ENCODE data around the gene TSFM.
A peak's percentile ranks its signal among the peaks of the same experiment; 100 is the strongest.
"Not testable (repeated sequence)": the region's sequence is repeated elsewhere in the genome, so short reads cannot be mapped to it uniquely, and the experiment has no call there.

The TSFM gene

GRCh38 chr12:57820119-57820518, 37.5 kb downstream of the TSFM start:
- peak overlapping the region; percentile 22 for H3K27ac Mint-ChIP-seq
- H3K36me3 Mint-ChIP-seq; H3K9me3 Mint-ChIP-seq (ENCODE audit: low read depth); H3K4me1 Mint-ChIP-seq (ENCODE audit: low read depth); H3K27me3 Mint-ChIP-seq; H3K4me3 Mint-ChIP-seq: not testable (repeated sequence)

- H3K36me3 Mint-ChIP-seq; H3K4me3 Mint-ChIP-seq; H3K27me3 Mint-ChIP-seq; H3K4me1 Mint-ChIP-seq (ENCODE audit: low read depth); H3K9me3 Mint-ChIP-seq (ENCODE audit: low read depth): not testable (repeated sequence)
- H3K27ac Mint-ChIP-seq: peak overlapping the region; percentile 22
Observed at GRCh38 chr12:57821015-57821414, 38.4 kb downstream of the TSFM start.

- no peak overlapping the region for H3K4me3 Mint-ChIP-seq
Observed at GRCh38 chr12:57821474-57822214, 39.1 kb downstream of the TSFM start.

GRCh38 chr12:57822392-57823130, 40.0 kb downstream of the TSFM start:
- Mint-ChIP-seq H3K4me1 (ENCODE audit: low read depth) (no peaks in the 10 kb centered on the region), H3K36me3 (no peaks in the 10 kb centered on the region), H3K9me3 (ENCODE audit: low read depth) (no peaks in the 10 kb centered on the region), H3K27ac (peak overlapping the region; percentile 34), H3K4me3 (no peak overlapping the region), H3K27me3 (no peaks in the 10 kb centered on the region)

More at GRCh38 chr12:57821474-57822214, 39.1 kb downstream of the TSFM start:
- Mint-ChIP-seq H3K27me3 (no peaks in the 10 kb centered on the region), H3K4me1 (ENCODE audit: low read depth) (peaks cover 1% of the 10 kb centered on the region), H3K27ac (peak overlapping the region; percentile 35), H3K9me3 (ENCODE audit: low read depth) (no peaks in the 10 kb centered on the region), H3K36me3 (no peaks in the 10 kb centered on the region)

GRCh38 chr12:57823131-57823907, 40.7 kb downstream of the TSFM start:
- Mint-ChIP-seq H3K9me3 (ENCODE audit: low read depth) (no peaks in the 10 kb centered on the region), H3K27ac (peak overlapping the region; percentile 66), H3K4me3 (no peak overlapping the region)

GRCh38 chr12:57823908-57824640, 41.5 kb downstream of the TSFM start:
- Mint-ChIP-seq H3K27me3 (no peaks in the 10 kb centered on the region), H3K27ac (peak overlapping the region; percentile 66), H3K4me1 (ENCODE audit: low read depth) (peaks cover 4% of the 10 kb centered on the region), H3K4me3 (no peak overlapping the region), H3K9me3 (ENCODE audit: low read depth) (no peaks in the 10 kb centered on the region), H3K36me3 (no peaks in the 10 kb centered on the region)

More at GRCh38 chr12:57823131-57823907, 40.7 kb downstream of the TSFM start:
- Mint-ChIP-seq H3K36me3 (no peaks in the 10 kb centered on the region), H3K4me1 (ENCODE audit: low read depth) (no peaks in the 10 kb centered on the region), H3K27me3 (no peaks in the 10 kb centered on the region)

- H3K27me3 Mint-ChIP-seq: no peaks in the 10 kb centered on the region
- no peaks in the 10 kb centered on the region for H3K9me3 Mint-ChIP-seq (ENCODE audit: low read depth)
- peaks cover 15% of the 10 kb centered on the region for H3K4me1 Mint-ChIP-seq (ENCODE audit: low read depth)
- H3K36me3 Mint-ChIP-seq: no peaks in the 10 kb centered on the region
- H3K4me3 Mint-ChIP-seq: no peak overlapping the region
- peak overlapping the region; percentile 56 for H3K27ac Mint-ChIP-seq
Observed at GRCh38 chr12:57825451-57825850, 42.9 kb downstream of the TSFM start.

GRCh38 chr12:57826400-57826799, 43.8 kb downstream of the TSFM start:
- no peak overlapping the region for H3K4me3 Mint-ChIP-seq
- no peaks in the 10 kb centered on the region for H3K36me3 Mint-ChIP-seq
- H3K4me1 Mint-ChIP-seq (ENCODE audit: low read depth): peaks cover 19% of the 10 kb centered on the region
- no peaks in the 10 kb centered on the region for H3K27me3 Mint-ChIP-seq
- H3K9me3 Mint-ChIP-seq (ENCODE audit: low read depth): no peaks in the 10 kb centered on the region
- H3K27ac Mint-ChIP-seq: peak overlapping the region; percentile 76

- no peaks in the 10 kb centered on the region for H3K36me3 Mint-ChIP-seq
- H3K27ac Mint-ChIP-seq: peak overlapping the region; percentile 76
- H3K27me3 Mint-ChIP-seq: no peaks in the 10 kb centered on the region
- no peaks in the 10 kb centered on the region for H3K9me3 Mint-ChIP-seq (ENCODE audit: low read depth)
- peaks cover 25% of the 10 kb centered on the region for H3K4me1 Mint-ChIP-seq (ENCODE audit: low read depth)
- no peak overlapping the region for H3K4me3 Mint-ChIP-seq
Observed at GRCh38 chr12:57826966-57827365, 44.4 kb downstream of the TSFM start.

- peak overlapping the region; percentile 77 for H3K27ac Mint-ChIP-seq
- no peak overlapping the region for H3K4me3 Mint-ChIP-seq
- no peaks in the 10 kb centered on the region for H3K36me3 Mint-ChIP-seq
- H3K4me1 Mint-ChIP-seq (ENCODE audit: low read depth): peaks cover 45% of the 10 kb centered on the region
- H3K9me3 Mint-ChIP-seq (ENCODE audit: low read depth): no peaks in the 10 kb centered on the region
- no peaks in the 10 kb centered on the region for H3K27me3 Mint-ChIP-seq
Observed at GRCh38 chr12:57829025-57829777, 46.6 kb downstream of the TSFM start.

- Mint-ChIP-seq H3K4me3 (no peak overlapping the region), H3K4me1 (ENCODE audit: low read depth) (peaks cover 56% of the 10 kb centered on the region), H3K36me3 (no peaks in the 10 kb centered on the region), H3K9me3 (ENCODE audit: low read depth) (no peaks in the 10 kb centered on the region), H3K27me3 (no peaks in the 10 kb centered on the region), H3K27ac (peak overlapping the region; percentile 77)
Observed at GRCh38 chr12:57830393-57830792, 47.8 kb downstream of the TSFM start.

GRCh38 chr12:57832966-57833365, 50.4 kb downstream of the TSFM start:
- Mint-ChIP-seq H3K27me3 (no peaks in the 10 kb centered on the region), H3K27ac (peak overlapping the region; percentile 92), H3K9me3 (ENCODE audit: low read depth) (no peaks in the 10 kb centered on the region), H3K4me3 (peak overlapping the region; percentile 2), H3K36me3 (no peaks in the 10 kb centered on the region), H3K4me1 (ENCODE audit: low read depth) (peaks cover 80% of the 10 kb centered on the region)

- H3K4me1 Mint-ChIP-seq (ENCODE audit: low read depth): peaks cover 85% of the 10 kb centered on the region
- H3K9me3 Mint-ChIP-seq (ENCODE audit: low read depth): no peaks in the 10 kb centered on the region
- H3K36me3 Mint-ChIP-seq: no peaks in the 10 kb centered on the region
- no peaks in the 10 kb centered on the region for H3K27me3 Mint-ChIP-seq
- peak overlapping the region; percentile 92 for H3K27ac Mint-ChIP-seq
- peak overlapping the region; percentile 69 for H3K4me3 Mint-ChIP-seq
Observed at GRCh38 chr12:57833672-57834071, 51.1 kb downstream of the TSFM start.

Measured in activated naive CD8-positive, alpha-beta T cell (primary cell).